NCI-H82 treated with DMSO at 0.1 percent for 48 hours (cell line): ENCODE results near the gene RAC2.

Source experiments
- DNase-seq: peaks from one replicate; lab custom pipeline; 2025; ENCODE audit not compliant: unreplicated experiment; lab: John Stamatoyannopoulos, UW

Gene RAC2

DNA sequence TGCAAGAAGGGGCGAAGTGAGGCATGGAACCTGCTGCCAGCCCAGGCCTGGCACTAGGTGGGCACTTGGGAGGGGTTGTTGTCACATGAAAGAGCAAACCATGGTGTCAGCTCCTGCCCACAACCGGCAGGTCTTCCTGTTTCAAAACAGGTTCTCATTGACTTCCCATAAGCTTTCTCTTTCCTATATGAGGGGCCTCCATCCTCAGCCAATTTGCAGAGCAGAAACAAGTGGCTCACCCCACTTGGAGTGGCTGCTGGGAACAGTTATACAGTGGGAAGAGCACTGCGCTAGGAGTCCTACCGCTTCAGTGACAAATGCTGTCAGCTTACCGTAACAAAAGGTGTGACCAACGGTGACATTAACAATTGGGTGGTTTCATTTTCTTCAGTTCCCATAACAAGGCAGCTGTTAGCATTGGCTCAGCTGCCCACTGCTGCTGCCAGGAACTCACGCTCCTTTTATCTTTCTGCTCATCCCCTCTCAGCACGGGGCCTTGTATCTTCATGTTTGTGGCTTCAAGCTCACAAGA lies 21.6 kb downstream of the RAC2 start:
- DNase-seq: no peak

DNA sequence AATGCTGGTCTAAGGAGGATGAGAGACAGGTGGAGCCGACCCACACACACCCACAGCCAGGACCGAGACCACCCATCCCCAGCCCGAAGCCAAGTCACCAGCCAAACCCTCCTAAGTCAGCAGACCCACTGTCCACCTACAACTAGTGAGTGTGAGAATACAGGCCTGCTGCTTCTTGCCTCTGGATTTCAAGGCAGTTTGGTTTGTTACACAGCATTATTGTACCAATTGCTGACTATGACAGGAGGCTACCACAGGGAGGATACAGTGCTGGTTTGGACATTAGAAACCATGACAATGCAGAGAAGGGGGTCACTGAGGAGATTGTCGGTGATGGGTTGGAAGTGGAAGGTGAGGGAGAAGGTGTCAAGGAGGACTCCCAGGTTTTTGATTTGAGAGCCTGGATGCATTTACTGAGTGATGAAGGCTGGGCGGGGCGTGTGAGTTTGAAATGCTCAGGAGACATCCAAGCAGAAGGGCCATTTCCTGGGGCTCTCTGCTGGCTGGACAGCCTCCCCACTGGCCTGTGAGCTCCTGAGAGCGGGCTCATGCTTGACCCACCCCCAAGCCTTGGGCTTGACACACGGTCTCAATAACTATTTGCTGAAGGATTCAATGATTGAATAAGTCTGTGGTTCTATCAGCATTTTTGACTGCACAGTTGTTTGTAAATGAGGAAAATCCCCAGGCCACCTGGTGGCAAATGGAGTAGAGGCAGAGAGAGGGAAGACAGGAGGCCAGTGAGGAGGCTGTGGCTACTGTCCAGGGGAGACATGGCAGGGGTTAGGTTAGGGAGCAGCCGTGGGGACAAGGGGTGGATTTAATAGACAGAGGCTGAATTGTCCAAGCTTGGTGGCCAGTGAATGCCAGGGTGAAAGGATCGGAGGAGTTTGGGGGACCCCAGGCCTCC lies 22.4 kb downstream of the RAC2 start:
- DNase-seq: no peak

GRCh38 chr22:37220543-37220981 lies 23.5 kb downstream of the RAC2 start:
- DNase-seq: no peak

GRCh38 chr22:37219533-37219932 lies 24.5 kb downstream of the RAC2 start:
- DNase-seq: no peak

GRCh38 chr22:37218771-37219411 lies 25.2 kb downstream of the RAC2 start:
- no peak for DNase-seq

- no peak for DNase-seq
Measured at GRCh38 chr22:37218399-37218770, 25.7 kb downstream of the RAC2 start.

DNA sequence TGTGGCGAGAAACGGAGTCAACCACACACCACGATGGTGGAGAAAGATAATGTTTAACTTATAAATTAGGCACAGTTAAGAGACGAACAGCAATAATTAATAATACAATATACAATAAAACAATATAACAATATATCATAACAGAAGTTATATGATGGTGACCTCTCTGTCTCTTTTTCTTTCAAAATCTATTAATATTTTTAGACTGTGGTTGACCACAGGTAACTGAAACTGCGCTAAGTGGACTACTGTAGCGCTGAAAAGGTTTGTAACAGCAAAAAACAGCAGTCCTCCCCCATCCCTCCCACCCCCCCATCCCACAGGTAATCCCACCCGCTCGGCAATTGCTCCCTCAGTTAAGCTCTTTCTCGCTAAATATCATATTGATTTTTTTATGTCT lies 28.2 kb downstream of the RAC2 start:
- DNase-seq: no peak

DNA sequence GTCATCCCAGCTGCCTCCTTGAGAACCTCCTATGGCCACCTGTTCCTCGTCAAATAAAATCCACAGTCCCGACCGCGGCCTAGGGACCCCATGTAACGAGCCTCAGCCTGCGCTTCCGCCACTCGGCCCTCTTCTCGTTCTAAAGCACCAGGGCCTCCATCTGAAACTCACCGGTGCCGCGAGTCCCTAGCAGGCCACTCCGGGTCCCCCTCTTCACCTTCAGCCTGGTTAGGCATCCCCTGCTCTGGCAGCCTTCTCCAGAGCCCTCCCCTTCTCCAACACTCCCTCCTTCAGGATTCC lies 29.4 kb downstream of the RAC2 start:
- DNase-seq: no peak

GRCh38 chr22:37213941-37214730 lies 29.9 kb downstream of the RAC2 start:
- DNase-seq: no peak

- no peak for DNase-seq
Measured at GRCh38 chr22:37213218-37213855, 30.7 kb downstream of the RAC2 start.

DNA sequence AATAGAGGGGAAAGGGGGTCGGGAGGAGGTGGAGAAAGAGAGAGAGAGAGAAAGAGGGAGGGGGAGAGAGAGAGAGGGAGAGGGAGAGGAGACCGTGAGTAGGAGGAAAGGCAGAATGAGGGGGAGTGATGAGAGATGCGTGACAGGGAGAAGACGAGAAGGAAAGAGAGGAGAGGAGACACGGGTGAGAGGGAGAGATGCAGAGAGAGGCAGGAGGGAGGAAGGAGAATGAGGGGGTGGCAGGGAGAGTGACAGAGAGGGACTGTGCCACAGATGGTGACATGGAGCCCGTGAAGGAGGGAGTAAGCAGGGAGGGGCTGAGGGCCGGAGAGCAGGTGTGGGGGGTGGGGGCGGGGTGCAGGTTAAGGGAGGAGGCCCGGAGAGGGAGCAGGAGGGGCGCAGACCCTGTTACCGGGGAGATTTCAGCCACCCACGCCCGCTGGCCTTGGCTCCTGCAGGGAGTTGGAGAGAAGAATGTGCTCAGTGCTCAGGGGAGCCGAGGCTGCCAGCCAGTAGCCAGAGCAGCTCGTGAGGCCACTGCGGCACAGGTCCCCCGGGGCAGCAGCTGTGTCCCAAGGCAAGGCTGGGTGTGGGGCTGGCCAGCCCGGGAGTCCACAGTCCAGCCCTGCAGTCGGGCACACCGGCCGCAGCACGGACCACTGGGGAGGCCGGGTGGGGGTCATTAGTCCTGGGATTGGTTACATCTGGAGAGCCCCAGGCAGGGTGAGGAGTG lies 31.7 kb downstream of the RAC2 start, which contains the start of gene SSTR3:
TSS of gene SSTR3 (minus strand) at position 304 of the 733 bp plus-strand sequence. CDS start 4,674 bp downstream, outside the sequence.
- DNase-seq: no peak

GRCh38 chr22:37211866-37212173 lies 32.2 kb downstream of the RAC2 start:
- DNase-seq: no peak

- no peak for DNase-seq
Measured at GRCh38 chr22:37211075-37211865, 32.8 kb downstream of the RAC2 start.

- DNase-seq: no peak
Measured at GRCh38 chr22:37210041-37210803, 33.8 kb downstream of the RAC2 start.

DNA sequence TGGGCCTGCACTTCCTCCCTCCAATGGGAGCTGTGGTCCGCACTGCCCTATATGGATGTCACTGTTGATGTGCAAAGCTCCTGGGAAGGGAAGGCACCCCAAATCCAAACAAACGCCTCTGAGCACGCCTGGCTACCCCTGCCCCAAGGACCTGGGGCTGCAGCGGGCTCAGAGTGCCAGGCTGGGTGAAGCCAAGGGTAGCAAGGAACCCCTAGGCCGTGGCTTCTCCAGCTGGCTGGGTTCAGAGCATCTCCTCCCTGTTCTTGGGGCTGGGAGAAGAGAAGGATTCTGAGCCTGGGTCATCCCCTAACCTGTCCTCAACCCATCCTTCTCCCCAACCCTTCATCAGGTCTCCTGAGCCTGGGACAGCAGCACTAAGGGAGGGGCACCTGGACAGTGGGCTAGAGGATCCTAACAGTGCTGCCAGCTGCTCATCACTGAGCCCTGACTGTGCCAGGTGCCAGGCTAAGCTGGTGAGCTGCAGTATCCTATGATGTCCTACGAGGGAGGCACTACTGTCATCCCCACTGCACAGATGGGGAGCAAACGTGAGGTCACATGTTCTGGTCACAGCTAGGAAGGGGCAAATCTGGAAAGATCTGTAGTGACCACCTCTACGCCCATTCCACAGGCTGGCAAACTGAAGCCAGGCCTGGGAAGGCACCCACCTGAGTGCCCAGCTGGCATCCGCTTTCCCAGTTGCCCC lies 34.8 kb downstream of the RAC2 start:
- no peak for DNase-seq

DNA sequence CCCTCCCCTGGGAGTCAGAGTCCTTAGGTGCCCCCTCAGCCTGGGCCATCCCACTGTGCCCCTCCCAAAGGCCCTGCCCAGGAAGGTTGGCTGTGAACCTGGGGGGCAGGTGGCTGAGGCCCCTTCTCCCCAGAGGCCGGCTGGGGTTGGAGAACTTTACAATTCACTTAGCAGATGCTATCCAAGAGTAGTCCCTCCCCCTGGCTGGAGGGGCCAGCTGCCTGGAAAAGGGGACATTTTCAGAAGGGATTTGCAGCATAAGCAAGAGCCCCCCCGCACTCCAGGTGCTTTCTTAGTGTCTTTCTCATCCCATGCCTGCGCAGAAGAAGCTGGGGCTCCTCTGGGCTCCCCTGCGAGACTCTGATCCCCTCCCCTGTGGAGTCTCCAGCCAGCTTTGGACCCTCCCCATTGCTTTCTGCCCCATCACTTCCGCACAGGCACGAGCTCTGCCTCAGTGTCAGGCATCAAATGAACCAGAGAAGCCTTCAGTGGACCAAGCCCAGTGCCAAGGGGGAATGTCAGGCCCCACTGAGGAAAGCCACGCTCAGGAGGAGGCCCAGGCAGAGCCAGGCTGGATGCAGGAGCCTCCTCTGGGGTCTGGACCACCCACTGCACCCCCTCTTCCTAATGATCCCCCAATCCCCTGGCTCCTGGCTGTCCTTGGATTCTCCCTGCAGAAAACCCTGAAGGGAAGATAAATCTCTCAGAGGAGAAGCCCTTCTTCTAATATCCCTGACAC lies 35.5 kb downstream of the RAC2 start:
- DNase-seq: no peak

DNA sequence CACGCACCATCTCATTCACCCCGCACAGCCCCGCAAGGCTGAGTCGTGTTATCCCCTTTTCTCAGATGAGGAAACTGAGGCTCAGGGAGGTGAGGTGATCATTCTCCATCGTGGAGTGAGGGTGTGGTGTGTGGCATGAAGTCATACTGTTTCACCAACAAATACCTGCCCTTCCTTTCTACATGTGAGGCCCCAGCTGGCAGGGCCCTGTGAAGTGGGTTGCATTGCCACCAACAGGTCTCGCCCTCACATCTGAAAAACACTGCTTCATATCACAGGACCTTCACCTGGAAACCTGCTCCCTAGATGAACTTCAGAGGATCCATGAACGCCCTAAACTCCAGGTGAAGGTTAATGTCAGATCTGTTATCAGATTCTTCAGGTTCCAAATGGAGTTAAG lies 36.1 kb downstream of the RAC2 start:
- no peak for DNase-seq
